Panc1 (cell line): ENCODE measurements around the gene PLEKHG7. TPM values are rescaled to one million over a fixed set of nuclear protein-coding genes. Genes with fewer than 3 reads are reported as not detected.

ENCODE experiments used
- ATAC-seq: fragments of 200-7000 bp; cut with Tn5 transposase; 2 replicates; pipeline ENCODE4 v1.9.1; 2020; ENCODE audit warnings: mild to moderate bottlenecking, moderate library complexity
- BruUV-seq: library from RNA; stranded (reverse); fragments of 400-500 nt; replicated peaks from 2 replicates; lab custom pipeline; 2021; lab: Mats Ljungman, UMichigan
- CTCF ChIA-PET: fragments of 300-600 bp; sonication (Branson Sonifier 250); formaldehyde crosslinking; loops from one replicate; lab custom pipeline; 2022; ENCODE audit warnings: antibody characterized with exemption; lab: Charles Lee
- POLR2A ChIA-PET: fragments of 300-600 bp; sonication (Branson Sonifier 250); formaldehyde crosslinking; loops from one replicate; lab custom pipeline; 2022; ENCODE audit warnings: antibody characterized with exemption; lab: Charles Lee
- DNase-seq: peaks from one replicate; pipeline ENCODE4 v3.0.0-alpha.2; 2010; ENCODE audit warnings: low read depth, low spot score
- H3K27ac ChIP-seq: 2 replicates; pipeline ENCODE4 v1.5.1; 2011; ENCODE audit warnings: mild to moderate bottlenecking, low read length, inconsistent platforms
- H3K27me3 ChIP-seq: fragments of 200-500 bp; sonication (Bioruptor generic); 2 replicates; pipeline ENCODE4 v1.6.0; 2014; ENCODE audit warnings: low read length, inconsistent platforms; ENCODE audit not compliant: control insufficient read depth, insufficient read depth
- H3K36me3 ChIP-seq: fragments of 200-500 bp; sonication (Bioruptor generic); 2 replicates; pipeline ENCODE4 v1.5.1; 2014; ENCODE audit warnings: inconsistent platforms, mild to moderate bottlenecking, low read length, moderate library complexity; ENCODE audit not compliant: control insufficient read depth, insufficient read depth
- H3K4me1 ChIP-seq: 2 replicates; pipeline ENCODE4 v1.5.1; 2011; ENCODE audit warnings: inconsistent platforms, mild to moderate bottlenecking, low read length, moderate library complexity; ENCODE audit not compliant: control insufficient read depth, insufficient read depth
- H3K4me3 ChIP-seq, 2 experiments: 2 replicates each; pipeline ENCODE4 v1.5.1; 2011 to 2012; ENCODE audit warnings: low read depth in 2 of 2, low read length in 2 of 2, mild to moderate bottlenecking in 2 of 2, inconsistent platforms in 1 of 2, moderate library complexity in 1 of 2
- H3K9me3 ChIP-seq: fragments of 200-500 bp; sonication (Bioruptor generic); 2 replicates; pipeline ENCODE4 v1.5.1; 2014; ENCODE audit warnings: low read depth, mild to moderate bottlenecking, inconsistent platforms, low read length, moderate library complexity; ENCODE audit not compliant: control insufficient read depth, insufficient read depth
- CTCF ChIP-seq: fragments of 450-650 bp; IDR thresholded peaks from 2 replicates; pipeline ENCODE4 v1.5.1; 2017; ENCODE audit warnings: mild to moderate bottlenecking
- POLR2AphosphoS5 ChIP-seq: IDR thresholded peaks from 2 replicates; pipeline ENCODE4 v1.6.1; 2012; ENCODE audit warnings: mild to moderate bottlenecking, low read depth, low read length, moderate library complexity
- REST ChIP-seq, 2 experiments: IDR thresholded peaks; 2 replicates each; pipeline ENCODE4 v1.6.1; 2011 to 2012; ENCODE audit warnings: low read depth in 2 of 2, control low read depth in 1 of 2, low read length in 1 of 2, mild to moderate bottlenecking in 1 of 2, moderate library complexity in 1 of 2; ENCODE audit not compliant: insufficient read depth in 1 of 2
- SIN3A ChIP-seq: IDR thresholded peaks from 2 replicates; pipeline ENCODE4 v1.6.1; 2012; ENCODE audit warnings: low read depth, mild to moderate bottlenecking, low read length, moderate library complexity, borderline replicate concordance; ENCODE audit not compliant: insufficient read depth
- TCF7L2 ChIP-seq: IDR thresholded peaks from 2 replicates; pipeline ENCODE4 v1.6.1; 2011; ENCODE audit warnings: mild to moderate bottlenecking, low read depth, low read length, inconsistent platforms
- in situ Hi-C: cut with HindIII; loops from 2 replicates; pipeline ENCODE4 v1.10.0; 2016; ENCODE audit warnings: low sequenced_read_pairs, low pct_unique_long_range_greater_than_20kb
- intact Hi-C: fragments of 100-400 bp; cut with micrococcal nuclease; formaldehyde crosslinking; loops from one replicate; pipeline ENCODE4 v1.10.0; 2022; ENCODE audit not compliant: unreplicated experiment
- total RNA-seq: library from RNA; stranded (reverse); gene quantifications from one replicate; pipeline ENCODE4 v1.2.1, GENCODE V29; 2021; ENCODE audit not compliant: unreplicated experiment

PLEKHG7 gene
- total RNA-seq, 1 experiment from 2014 or later: not detected

GRCh38 chr12:92740411-92740810 is 37.6 kb downstream of the PLEKHG7 start:
- no TSS peak for BruUV-seq
- in situ Hi-C loops (no loop called here), intact Hi-C loops (no loop called here)
- Histone ChIP-seq H3K27ac (no peak overlapping the region), H3K27me3 (no peaks in the 10 kb centered on the region; the same call in 1 of the 2 replicates), H3K4me3 (no peak overlapping the region), H3K9me3 (no peaks in the 10 kb centered on the region), H3K4me1 (no peaks in the 10 kb centered on the region), H3K36me3 (no peaks in the 10 kb centered on the region)
- TF ChIP-seq REST (IDR thresholded peaks at IDR 0.05; ENCODE audit: insufficient read depth in 1 of 2, low read depth in 2 of 2, low read length in 1 of 2) (no peak), TCF7L2 (no peak), POLR2AphosphoS5 (no peak), SIN3A (no peak), CTCF (no peak)
- ATAC-seq (no peak), DNase-seq (no peak)
- CTCF ChIA-PET: no interaction called here
- POLR2A ChIA-PET: no interaction called here

- ChIA-PET POLR2A (no interaction called here), CTCF (no interaction called here)
- no peak overlapping the region for H3K27ac ChIP-seq
- no peaks in the 10 kb centered on the region for H3K4me1 ChIP-seq
- in situ Hi-C loops (no loop called here), intact Hi-C loops (no loop called here)
- DNase-seq: no peak
- no peak overlapping the region for H3K4me3 ChIP-seq
- TF ChIP-seq SIN3A (no peak), CTCF (no peak), TCF7L2 (no peak), REST (IDR thresholded peaks at IDR 0.05; ENCODE audit: insufficient read depth in 1 of 2, low read depth in 2 of 2, low read length in 1 of 2) (no peak), POLR2AphosphoS5 (no peak)
- no peaks in the 10 kb centered on the region for H3K9me3 ChIP-seq
- no peak for ATAC-seq
- no peaks in the 10 kb centered on the region for H3K36me3 ChIP-seq
- BruUV-seq: no TSS peak
- H3K27me3 ChIP-seq: no peaks in the 10 kb centered on the region; the same call in 1 of the 2 replicates
These were observed 40.2 kb downstream of the PLEKHG7 start for GRCh38 chr12:92743026-92743425.
